ENCODE data around the gene TRAPPC11.
"Not testable (repeated sequence)": the region's sequence is repeated elsewhere in the genome, so short reads cannot be mapped to it uniquely, and the experiment has no call there.

Gene TRAPPC11

DNA sequence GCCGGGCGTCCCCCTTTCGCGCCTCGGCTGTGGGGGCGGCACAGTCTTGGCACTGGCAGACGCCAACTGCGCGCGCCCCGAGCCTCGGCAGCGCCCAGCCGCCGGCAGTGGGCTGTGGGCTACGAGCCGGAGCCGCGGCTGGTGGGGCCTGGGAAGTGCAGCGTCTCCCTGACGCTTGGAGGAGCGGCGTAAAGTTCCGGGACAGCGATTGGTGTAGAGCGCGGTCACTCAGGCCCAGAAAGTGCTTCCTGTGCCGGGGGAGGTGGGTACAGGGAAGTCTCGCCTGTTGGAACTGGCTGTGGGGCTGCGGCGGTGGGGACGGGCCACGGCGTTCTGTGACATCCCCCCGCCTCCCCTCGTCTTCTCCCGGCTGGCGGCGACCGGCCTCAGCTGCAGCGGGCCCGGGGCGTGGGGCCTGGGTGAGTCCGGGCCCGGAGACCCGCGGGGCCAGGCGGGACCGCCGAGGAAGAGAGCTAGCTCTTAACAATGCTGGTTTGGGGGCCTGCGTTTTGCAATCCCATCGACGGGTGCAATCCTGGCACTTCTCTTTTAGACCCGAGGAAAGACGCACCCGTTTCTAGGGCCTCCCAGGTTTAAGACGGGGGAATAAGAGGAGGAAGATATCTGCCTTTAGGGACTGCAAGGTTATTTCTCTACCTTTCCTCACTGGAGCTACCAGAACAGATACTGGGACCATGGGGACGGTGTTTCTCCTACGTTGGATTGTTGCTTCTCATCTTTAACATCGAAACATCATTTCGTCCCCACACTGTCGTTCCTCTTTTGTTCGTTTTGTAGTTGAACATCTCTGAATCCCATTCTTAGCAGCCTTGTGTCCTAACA, at the start of gene TRAPPC11, which contains the start of gene RWDD4:
Gene TRAPPC11 (plus strand): TSS at position 265 of the 843 bp plus-strand sequence. CDS start 4,575 bp downstream, outside the sequence.
Gene RWDD4 (minus strand): TSS at position 157 of the 843 bp plus-strand sequence. CDS start 233 bp downstream, outside the sequence.
- peak; percentile 91 to 97 for DNase-seq

DNA sequence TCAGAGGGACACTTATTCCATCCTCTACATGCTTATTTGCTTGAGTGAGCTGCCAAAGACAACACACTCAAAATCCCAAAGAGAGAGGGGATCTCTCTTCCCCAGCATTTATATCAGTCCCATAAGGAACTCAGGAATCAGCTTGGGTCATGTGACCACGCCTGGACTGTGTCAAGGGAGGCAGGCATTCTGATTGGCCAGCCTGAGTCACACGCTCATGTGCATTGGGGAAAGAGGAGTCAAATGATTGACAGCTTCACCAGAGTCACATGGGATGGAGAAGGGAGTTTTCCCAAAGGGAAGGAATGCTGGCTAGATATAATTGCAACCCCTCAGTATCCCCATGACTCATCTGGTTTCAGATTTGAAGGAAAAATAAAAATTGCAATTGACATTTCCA, 49.1 kb upstream of the TRAPPC11 start:
- DNase-seq = no peak

DNA sequence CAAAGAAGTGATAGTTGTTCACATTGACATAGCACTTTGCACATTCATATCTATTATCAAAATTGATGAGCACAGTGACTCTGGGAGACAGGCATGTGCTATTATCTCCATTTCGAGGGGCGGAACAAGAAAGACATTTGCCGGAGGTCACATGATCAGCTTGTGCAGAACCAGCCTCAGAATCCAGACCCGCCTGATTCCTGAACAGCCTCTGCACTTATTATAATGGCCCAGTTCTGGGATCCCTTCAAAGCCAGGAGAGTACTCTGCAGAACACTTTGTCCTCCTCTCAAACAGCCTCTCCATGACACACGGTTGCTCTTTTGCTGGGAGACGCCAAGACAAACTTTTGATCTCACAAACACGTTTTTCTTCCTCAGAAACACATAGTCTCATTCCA, 48.5 kb upstream of the TRAPPC11 start:
- DNase-seq = no peak

DNA sequence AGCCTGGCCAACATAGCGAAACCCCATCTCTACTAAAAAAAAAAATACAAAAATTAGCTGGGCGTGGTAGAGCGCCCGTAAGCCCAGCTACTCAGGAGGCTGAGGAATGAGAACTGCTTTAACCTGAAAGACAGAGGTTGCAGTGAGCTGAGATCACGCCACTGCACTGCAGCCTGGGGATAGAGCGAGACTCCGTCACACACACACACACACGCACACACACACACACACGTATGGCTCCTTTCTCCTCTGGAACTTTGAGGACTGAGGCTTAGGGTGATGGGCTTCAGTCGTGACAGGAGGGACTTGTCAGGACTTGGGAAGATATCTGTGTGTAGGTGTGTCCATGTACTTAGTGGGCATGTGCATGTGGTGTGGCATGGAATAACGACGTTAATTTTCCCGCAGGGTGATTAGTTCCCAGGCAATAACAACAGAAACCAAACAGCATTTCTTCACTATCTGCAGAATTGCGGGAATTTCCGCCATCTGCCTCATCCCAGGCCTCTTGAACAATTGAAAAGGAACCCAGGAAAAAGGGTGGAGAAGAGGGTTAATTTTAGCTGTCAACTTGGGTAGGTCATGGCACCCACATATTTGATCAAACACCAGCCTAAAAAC, 47.8 kb upstream of the TRAPPC11 start:
- no peak for DNase-seq

DNA sequence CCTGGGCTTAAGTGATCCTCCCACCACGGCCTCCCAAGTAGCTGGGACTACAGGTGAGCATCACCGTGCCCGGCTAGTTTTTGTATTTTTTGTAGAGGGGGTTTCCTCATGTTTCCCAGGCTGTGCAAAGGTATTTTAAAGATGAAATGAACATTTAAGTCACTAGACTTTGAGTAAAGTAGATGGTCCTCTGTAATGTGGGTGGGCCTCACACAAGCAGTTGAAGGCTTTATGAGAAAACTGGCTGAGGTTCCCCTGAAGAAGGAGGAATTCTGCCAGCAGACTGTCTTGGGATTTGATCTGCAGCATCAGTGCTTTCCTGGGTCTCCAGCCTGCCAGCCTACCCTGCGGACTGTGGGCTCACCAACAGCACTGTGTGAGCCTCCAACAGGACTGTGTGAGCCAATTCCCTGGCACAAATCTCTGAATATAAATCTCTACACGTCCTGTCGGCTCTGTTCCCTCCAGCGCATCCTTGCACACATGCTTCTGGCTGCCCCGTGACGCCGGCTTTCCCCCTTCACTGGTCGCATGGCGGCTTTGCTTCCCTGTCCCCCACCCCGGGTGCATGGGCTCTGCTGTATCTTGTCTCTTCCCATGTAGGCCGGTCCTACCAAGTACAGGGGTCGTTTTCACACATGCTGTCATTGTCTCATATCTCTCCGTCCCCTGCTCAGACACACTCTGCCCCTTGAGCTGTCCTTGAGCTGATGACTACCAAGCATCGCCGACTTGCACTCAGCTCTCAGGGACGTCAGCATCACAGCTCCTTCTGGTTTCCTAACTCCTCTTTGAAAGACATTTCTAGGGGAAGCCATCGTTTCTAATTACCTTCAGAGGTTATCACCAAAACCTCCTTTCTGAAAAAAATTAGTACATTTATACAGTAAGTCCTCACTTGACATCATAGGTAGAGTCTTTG, 46.5 kb upstream of the TRAPPC11 start:
- no peak for DNase-seq

DNA sequence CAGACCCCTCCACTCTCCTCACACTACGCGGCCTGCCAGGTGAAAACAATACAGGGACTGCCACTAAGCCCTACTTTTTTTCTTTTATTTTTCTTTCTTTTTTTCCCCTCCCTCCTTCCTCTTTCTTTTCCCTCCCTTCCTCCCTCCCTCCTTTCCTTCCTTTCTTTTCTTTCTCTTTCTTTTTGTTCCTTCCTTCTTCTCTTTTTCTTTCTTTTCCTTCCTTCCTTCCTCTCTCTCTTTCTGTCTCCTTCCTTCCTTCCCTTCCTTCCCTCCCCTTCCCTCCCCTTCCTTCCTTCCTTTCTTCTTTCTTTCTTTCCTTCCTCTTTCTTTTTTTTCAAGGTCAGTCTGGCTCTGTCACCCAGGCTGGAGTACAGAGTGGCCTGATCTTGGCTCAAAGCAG, 42.0 kb upstream of the TRAPPC11 start:
- DNase-seq = no peak

DNA sequence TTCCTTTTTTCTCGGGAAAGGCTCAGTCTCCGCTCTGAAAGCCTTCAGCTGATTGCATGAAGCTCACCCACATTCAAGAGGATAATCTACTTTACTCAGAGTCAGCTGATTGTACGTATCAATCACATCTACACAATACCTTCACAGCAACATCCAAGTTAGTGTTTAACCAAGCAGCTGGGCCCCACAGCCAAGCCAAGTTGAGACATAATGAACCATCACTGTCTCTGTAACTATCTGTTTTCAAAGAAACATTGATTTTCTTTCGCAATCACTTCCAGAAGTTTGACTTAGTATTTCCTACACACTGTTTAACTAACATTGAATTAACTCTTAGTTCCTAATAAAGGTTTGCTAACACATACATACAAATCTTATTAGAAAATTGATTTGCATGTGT, 40.4 kb upstream of the TRAPPC11 start:
- DNase-seq = no peak

DNA sequence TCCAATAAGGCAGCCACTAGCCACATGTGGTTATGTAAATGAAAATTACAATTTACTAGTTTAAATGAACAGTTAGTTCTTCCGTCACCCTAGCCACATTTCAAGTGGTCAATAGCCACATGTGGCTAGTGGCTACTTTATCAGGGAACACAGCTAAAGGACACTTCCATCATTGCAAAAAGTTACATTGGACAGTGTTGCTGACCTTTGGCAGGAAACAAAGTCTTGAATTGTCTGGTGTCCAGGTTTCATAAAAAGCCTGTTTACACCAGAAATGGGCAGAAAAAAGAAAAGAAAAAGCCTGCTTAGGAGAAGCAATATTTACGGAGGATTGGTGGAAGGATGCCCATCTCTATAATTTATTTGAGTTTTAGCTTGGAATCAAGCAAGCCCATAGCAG, 38.7 kb upstream of the TRAPPC11 start:
- DNase-seq = no peak

DNA sequence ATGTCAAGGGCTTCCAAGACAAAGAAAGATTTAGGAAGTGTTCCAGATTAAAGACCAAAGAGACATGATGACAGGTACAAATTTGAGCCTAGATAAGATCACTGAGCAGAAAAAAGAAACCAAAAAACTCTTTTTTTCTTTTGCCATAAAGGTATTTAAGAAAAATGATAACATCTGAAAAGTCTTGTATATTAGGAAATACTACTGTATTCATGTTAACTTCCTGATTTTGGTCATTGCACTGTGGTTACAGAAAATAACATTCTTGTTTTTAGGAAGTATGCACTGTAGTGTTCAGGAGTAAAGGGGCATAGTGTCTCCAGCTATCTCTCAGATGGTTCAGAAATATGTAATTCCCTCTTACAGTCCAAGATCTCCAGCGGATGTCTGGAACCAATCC, 37.2 kb upstream of the TRAPPC11 start:
- DNase-seq = no peak

DNA sequence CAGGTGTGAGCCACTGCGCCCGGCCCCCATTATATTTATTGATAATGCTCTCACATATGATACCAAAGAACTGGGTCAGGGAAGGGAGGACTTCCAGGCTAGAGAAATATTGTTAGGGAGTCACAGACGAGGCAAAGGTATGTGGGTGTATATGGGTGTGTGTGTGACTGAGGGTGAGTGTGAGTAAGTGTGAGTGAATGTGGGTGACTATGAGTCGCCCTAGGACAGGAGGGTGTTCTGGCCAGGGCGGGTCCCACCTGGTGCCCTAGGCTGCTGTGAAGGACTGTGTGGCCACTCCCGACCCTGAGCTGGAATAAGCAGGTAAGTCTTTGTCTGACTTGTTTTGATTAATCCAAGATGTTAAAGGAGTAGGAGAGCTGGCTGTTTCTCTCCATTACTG, 34.5 kb upstream of the TRAPPC11 start:
- no peak for DNase-seq

DNA sequence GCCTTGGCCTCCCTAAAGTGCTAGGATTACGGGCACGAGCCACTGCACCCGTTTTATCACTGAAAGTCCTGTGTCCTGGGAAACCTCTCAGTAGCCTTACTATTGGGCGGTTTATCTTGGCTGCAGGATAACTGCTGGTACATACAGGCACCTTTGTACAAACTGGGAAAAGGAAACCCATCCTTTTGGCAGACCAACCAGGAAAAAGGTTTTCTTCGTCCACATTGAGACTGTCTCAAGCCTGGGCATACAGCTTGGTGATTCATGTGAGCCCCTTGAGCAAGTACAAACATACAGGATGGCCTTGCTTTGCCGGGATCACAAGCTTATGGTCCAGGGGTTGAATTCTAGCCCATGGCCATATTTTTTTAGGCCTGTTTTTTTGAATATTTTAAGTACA, 32.9 kb upstream of the TRAPPC11 start:
- DNase-seq = no peak

DNA sequence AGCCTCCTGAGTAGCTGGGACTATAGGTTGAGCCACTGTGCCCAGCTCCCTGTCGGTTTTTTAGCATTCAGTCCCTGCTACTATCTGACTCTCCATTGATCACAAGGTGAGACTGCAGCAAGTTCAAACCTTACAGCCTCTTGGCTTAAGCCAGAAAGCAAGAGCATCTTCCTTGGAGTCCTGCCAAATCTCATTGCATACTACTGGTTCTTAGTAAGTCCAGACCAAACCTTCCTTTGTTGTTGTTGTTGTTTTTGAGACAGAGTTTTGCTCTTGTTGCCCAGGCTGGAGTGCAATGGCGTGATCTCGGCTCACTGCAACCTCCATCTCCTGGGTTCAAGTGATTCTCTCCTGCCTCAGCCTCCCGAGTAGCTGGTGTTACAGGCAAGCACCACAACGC, 31.8 kb upstream of the TRAPPC11 start:
- not testable (repeated sequence) for DNase-seq

DNA sequence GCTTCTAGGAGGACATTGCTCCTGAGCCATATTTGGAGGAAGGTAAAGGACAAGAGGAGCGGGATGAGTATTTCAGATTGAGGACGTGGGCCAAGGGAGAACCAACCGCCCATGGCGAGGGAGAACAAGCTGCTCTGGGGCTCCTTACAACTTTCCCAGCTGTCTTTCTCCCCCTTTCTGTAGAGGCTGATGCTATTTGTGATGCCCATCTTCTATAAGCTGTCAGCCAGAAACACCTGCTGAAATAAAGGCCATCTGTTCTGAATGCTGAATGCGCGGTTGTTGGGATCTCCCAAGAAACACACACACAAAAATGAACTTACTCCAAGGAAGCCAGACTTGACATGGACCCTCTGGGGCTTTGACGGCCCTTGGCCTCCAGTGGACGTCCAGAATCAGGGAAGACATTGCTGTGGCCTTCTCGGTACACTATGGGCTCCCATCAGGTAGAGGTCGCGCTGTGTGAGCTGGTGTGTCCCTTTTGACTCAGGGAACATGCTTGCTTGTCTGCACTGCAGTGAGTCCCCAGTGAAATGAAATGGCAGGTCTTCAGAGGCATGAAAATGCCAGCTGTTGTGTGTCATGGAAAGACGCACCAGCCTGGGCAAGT, 31.0 kb upstream of the TRAPPC11 start:
- no peak for DNase-seq

DNA sequence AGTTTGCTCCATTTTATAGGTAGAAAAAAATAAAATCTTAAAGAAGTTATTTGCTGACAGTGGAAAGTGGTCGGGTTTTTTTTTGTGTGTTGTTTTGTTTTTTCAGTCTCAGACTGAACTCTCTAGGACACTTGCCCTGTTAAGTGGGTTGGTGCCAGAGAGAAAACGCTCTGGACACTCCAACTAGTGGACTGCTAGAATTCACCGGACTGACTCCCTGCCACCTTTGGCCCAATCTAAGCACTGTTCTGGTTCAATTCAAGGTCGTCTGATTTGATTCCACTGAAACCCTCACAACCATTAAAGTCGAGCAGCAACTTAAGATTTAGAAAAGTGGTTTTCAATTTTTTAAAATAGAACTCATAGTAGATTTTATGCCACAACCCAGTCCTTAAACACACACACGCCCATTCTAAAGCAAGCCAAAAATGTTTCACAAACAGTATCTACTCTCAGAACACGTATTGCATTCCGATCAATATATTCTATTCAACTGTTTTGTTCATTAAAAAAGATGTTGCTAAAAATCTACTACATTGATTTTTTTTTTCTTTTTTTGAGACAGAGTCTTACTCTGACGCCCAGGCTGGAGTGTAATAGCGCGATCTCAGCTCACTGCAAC, 27.4 kb upstream of the TRAPPC11 start:
- DNase-seq = no peak

DNA sequence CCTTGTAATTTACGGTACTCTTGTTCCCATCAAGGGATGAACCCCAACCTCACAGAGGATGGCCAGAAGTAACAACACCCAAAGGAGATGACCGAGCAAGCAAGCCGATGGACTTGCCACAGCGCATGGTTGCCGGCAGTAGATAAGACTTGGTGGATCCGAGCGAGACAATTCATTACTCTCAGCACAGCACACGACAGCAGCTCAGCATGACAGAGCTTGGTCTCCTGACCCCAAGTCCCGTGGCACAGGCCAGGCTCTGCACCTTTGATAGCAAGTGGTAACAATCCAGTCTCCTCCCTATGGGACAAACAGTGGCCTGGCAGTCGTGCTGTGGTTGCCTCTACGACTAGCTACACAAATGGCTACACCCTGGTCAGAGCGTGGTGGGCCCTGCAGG, 26.4 kb upstream of the TRAPPC11 start:
- DNase-seq = no peak

DNA sequence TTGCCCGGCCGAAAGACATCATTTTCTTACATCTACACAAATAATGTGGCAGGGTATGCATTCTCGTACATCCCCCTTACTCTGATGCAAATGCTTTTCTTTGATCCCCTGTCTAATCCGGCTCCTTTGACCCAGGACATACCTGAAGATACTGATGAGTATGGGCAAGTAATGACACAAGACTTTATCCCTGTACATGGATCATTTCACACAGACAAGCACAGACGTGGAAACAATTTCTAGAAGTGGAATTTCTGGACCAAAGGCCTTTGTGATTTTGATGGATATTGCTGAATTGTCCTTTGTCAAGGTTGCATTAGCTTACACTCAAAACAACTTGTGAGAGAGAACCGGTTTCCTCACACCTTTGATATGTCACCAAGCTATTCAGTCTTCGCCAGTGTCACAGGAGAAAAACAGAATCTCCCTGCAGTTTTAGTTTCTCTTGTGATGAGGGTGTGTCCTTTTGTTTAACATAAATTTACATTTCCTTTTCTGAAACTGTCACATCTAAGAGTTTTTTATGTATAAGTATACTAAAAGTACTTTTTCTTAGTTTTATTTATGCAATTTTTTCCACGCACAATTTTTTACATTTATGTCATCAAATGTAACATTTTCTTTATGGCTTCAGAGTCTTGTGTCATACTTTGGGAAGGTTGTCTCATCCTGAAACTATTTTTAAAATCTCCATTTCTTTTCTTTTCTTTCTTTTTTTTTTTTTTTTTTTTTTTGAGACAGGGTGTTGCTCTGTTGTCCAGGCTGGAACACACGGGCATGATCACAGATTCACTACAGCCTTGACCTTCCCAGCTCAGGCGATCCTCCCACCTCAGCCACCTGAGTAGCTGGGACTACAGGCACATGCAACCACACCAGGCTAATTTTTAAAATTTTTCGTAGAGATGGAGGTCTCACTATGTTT, 25.4 kb upstream of the TRAPPC11 start:
- DNase-seq = no peak

DNA sequence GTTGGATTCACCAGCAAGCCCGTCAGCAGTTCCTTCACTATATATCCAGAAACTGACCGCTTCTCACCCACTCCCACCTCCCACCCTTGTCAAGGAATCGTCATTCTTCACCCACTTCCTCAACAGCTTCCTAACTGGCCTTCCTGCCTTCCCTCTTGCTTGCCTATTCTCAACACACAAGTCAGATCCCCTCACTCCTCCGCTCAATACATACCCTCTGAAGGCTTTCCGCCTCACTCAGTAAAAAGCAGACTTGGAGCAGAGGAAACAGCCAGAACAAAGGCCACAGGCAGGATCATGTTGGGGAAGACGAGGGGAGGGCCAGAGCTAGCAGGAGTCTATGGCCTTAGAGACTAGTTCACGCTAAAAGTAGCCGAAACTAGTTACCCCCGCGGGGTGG, 23.8 kb upstream of the TRAPPC11 start:
- no peak for DNase-seq

DNA sequence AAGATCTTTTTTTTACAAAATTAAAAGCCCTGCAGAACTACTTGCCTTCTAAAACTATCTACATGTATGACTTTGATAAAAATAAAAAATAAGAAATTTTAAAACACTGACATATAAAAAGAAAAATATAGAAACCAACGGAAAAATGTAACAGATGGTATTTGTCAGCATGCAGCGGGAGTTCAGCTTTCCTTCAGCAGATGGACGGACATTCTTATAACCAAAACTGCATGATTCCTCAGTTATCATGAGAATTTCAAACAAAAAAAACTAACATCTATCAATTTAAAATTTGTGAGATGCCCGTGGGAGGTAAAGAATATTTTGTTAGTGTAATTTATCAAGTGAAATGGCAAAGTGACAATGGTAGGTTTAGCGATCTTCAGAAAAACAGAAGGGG, 23.4 kb upstream of the TRAPPC11 start:
- DNase-seq = no peak

DNA sequence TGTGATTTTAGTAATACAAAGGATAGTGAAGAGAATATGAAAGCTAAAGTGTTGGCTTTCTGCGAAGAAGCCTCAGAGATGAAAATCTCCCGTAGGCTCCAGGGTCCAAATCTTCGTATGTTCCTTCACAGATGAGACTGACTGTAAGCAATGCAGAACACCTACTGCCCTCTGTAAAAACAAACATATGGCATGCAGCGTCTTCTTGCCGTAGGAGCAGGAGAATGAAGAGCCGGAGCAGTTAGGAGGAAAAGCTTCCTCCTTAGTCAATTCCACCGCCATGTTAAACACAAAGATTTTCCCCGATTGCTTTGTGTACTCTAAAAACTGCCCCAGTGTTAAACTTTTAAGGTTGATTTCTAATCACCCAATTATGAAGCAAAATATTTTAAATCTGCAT, 22.6 kb upstream of the TRAPPC11 start:
- no peak for DNase-seq

DNA sequence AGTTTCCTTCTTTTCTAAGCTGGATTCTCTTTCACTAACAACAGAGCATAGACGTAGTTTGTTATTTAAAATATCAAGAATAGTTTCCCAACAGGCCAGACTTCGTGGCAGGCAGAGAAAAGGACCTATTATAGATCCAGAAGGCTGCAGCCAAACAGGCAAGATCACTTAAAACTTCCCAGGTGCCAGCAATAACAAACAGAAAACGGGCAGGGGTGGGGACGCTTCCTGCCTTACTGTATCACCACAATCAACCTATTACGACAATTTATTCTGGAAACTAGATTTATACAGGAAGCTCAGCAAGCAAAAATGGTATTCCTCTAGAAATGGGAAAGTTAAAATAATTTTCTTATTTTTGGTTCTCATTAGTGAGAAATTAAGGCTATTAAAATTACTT, 22.2 kb upstream of the TRAPPC11 start:
- DNase-seq = peak in 1 of 2 experiments; percentile 20

DNA sequence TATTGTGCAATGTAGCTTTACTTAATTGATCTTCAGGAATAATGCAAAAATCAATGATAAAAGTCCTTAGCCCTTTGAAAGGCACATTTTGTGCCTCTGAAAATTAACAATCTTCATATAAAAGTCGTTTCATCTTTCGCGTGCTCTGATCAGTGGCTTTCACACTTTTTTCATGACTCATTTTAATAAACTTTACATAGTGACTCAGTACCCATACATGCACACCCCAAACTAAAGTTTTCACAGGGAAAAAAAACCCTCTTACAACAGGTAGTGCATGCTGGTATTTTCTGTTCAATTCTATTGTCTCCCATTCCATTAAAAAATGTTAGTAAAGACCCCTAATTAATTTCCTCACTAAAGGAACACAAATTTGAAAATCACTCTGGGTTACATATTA, 21.6 kb upstream of the TRAPPC11 start:
- no peak for DNase-seq

Measured in NCI-H2081 (cell line).